C4-2B (cell line): Measurements from ENCODE around the gene VPS13D.

ENCODE experiments used
- ZFX ChIP-seq: fragments of 450-650 bp; IDR thresholded peaks from 2 replicates; pipeline ENCODE4 v1.6.1; 2017
- TF ChIP-seq, protein P1 (sequence below): fragments of 450-650 bp; conservative IDR thresholded peaks from 2 replicates; pipeline ENCODE4 v1.5.1; 2017; ENCODE audit warnings: mild to moderate bottlenecking

DNA sequence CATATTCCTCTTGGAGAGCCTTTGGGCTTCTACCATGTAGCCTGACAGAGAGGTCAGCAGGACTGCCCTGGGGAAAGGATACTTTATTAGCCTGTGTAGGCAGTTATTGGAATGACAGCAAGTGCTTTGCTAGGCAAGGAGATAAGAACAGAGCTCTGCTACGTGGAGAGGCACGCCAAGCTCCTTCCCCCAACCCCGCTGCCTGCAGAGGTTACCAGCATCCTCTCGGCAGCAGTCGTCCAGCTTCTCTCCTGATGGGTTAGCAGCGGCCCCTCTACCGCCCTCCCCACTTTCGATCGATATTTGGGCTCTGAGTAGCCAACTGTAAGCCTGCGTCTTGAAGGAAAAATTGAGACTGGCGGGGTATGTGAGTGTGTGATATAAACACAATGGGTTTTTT is 265.9 kb downstream of the VPS13D start:
- TF ChIP-seq, protein P1, sequence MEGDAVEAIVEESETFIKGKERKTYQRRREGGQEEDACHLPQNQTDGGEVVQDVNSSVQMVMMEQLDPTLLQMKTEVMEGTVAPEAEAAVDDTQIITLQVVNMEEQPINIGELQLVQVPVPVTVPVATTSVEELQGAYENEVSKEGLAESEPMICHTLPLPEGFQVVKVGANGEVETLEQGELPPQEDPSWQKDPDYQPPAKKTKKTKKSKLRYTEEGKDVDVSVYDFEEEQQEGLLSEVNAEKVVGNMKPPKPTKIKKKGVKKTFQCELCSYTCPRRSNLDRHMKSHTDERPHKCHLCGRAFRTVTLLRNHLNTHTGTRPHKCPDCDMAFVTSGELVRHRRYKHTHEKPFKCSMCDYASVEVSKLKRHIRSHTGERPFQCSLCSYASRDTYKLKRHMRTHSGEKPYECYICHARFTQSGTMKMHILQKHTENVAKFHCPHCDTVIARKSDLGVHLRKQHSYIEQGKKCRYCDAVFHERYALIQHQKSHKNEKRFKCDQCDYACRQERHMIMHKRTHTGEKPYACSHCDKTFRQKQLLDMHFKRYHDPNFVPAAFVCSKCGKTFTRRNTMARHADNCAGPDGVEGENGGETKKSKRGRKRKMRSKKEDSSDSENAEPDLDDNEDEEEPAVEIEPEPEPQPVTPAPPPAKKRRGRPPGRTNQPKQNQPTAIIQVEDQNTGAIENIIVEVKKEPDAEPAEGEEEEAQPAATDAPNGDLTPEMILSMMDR = no peak
- no peak for TF ChIP-seq ZFX
